ENCODE data around the gene ITGB1BP2.
A peak's percentile ranks its signal among the peaks of the same experiment; 100 is the strongest.
"Not testable (repeated sequence)": the region's sequence is repeated elsewhere in the genome, so short reads cannot be mapped to it uniquely, and the experiment has no call there.

The ITGB1BP2 gene

GRCh38 chrX:71302461-71303213 lies 1.1 kb downstream of the ITGB1BP2 start:
- DNase-seq (ENCODE audit: low spot score), result no peak

- DNase-seq (ENCODE audit: low spot score), result no peak
These were observed 3.0 kb downstream of the ITGB1BP2 start for GRCh38 chrX:71304561-71304960.

- DNase-seq (ENCODE audit: low spot score), result peak; percentile 26
These were observed 14.4 kb downstream of the ITGB1BP2 start for GRCh38 chrX:71315917-71316316.

GRCh38 chrX:71316959-71317358 lies 15.4 kb downstream of the ITGB1BP2 start:
- DNase-seq (ENCODE audit: low spot score), result not testable (repeated sequence)

GRCh38 chrX:71320126-71320525 lies 18.6 kb downstream of the ITGB1BP2 start:
- DNase-seq (ENCODE audit: low spot score), result no peak

- DNase-seq (ENCODE audit: low spot score), result no peak
These were observed 20.2 kb downstream of the ITGB1BP2 start for GRCh38 chrX:71321731-71322130.

- DNase-seq (ENCODE audit: low spot score), result not testable (repeated sequence)
These were observed 22.9 kb downstream of the ITGB1BP2 start for GRCh38 chrX:71324452-71324851.

GRCh38 chrX:71326394-71326793 lies 24.8 kb downstream of the ITGB1BP2 start:
- no peak for DNase-seq (ENCODE audit: low spot score)

- not testable (repeated sequence) for DNase-seq (ENCODE audit: low spot score)
These were observed 47.7 kb downstream of the ITGB1BP2 start for GRCh38 chrX:71349151-71349665.

- DNase-seq (ENCODE audit: low spot score), result not testable (repeated sequence)
These were observed 48.3 kb downstream of the ITGB1BP2 start for GRCh38 chrX:71349867-71350266.

- DNase-seq (ENCODE audit: low spot score), result not testable (repeated sequence)
These were observed 50.9 kb downstream of the ITGB1BP2 start for GRCh38 chrX:71352439-71352838.
